Endodermal cell (in vitro differentiated cells): ENCODE data around the gene GPC6. TPM values are rescaled to one million over a fixed set of nuclear protein-coding genes. Genes with fewer than 3 reads are reported as not detected.
"Not testable (repeated sequence)": the region's sequence is repeated elsewhere in the genome, so short reads cannot be mapped to it uniquely, and the experiment has no call there.

Source experiments
- DNase-seq: peaks from one replicate; pipeline ENCODE4 v3.0.0-alpha.2; 2017
- H3K27ac ChIP-seq: 2 replicates; pipeline ENCODE4 v1.5.1; 2013; ENCODE audit warnings: mild to moderate bottlenecking, low read depth, low read length, moderate library complexity
- H3K27me3 ChIP-seq: 2 replicates; pipeline ENCODE4 v1.6.1; 2013; ENCODE audit warnings: mild to moderate bottlenecking, low read length, moderate library complexity; ENCODE audit not compliant: insufficient read depth, control insufficient read depth, poor library complexity, severe bottlenecking
- H3K36me3 ChIP-seq: 2 replicates; pipeline ENCODE4 v1.7.0; 2013; ENCODE audit warnings: mild to moderate bottlenecking, low read length, moderate library complexity; ENCODE audit not compliant: control insufficient read depth, insufficient read depth
- H3K4me1 ChIP-seq: one replicate; pipeline ENCODE4 v1.7.0; 2013; ENCODE audit warnings: low read length; ENCODE audit not compliant: control insufficient read depth, insufficient read depth
- H3K4me3 ChIP-seq: 2 replicates; pipeline ENCODE4 v1.5.1; 2013; ENCODE audit warnings: mild to moderate bottlenecking, low read length, moderate library complexity
- H3K9ac ChIP-seq: 2 replicates; pipeline ENCODE4 v1.6.1; 2013; ENCODE audit warnings: mild to moderate bottlenecking, low read length, moderate library complexity; ENCODE audit not compliant: poor library complexity, severe bottlenecking; ENCODE audit errors: extremely low read depth
- H3K9me3 ChIP-seq: 2 replicates; pipeline ENCODE4 v1.6.1; 2013; ENCODE audit warnings: mild to moderate bottlenecking, low read length, moderate library complexity; ENCODE audit not compliant: control insufficient read depth
- H3K27ac Mint-ChIP-seq: 2 replicates; pipeline ENCODE4 v1.8.0; 2020; ENCODE audit warnings: mixed read lengths
- H3K27me3 Mint-ChIP-seq: 2 replicates; pipeline ENCODE4 v1.8.0; 2021; ENCODE audit warnings: mild to moderate bottlenecking, mixed read lengths; ENCODE audit not compliant: insufficient read depth
- H3K36me3 Mint-ChIP-seq: 2 replicates; pipeline ENCODE4 v1.8.0; 2020; ENCODE audit warnings: low read depth, mixed read lengths
- H3K4me1 Mint-ChIP-seq: 2 replicates; pipeline ENCODE4 v1.8.0; 2020; ENCODE audit warnings: mixed read lengths
- H3K4me3 Mint-ChIP-seq: 2 replicates; pipeline ENCODE4 v1.8.0; 2020; ENCODE audit warnings: mild to moderate bottlenecking, moderate library complexity, mixed read lengths
- H3K9me3 Mint-ChIP-seq: 2 replicates; pipeline ENCODE4 v1.8.0; 2020; ENCODE audit warnings: mild to moderate bottlenecking, mixed read lengths
- CTCF ChIP-seq: fragments of 200-600 bp; sonication (generic); conservative IDR thresholded peaks from 2 replicates; pipeline ENCODE4 v1.5.0; 2021; ENCODE audit warnings: antibody characterized with exemption, mild to moderate bottlenecking
- WGBS, 2 experiments: methylation state at CpG; one replicate each; pipeline versions ENCODE4 v1.1.5 to v1.1.7; 2013; ENCODE audit warnings: missing lambda C conversion rate in 2 of 2, mixed read lengths in 1 of 2; ENCODE audit not compliant: insufficient coverage in 1 of 2, insufficient read length in 1 of 2; 5-methylcytosine and 5-hydroxymethylcytosine counted together
- total RNA-seq, 2 donors: library from RNA; stranded (reverse); fragmentation: NEBNext Ultra II Directional in 1 of 2; extraction: Animal tissue kit (Norgen Biotek cat#: 25700) in 1 of 2; gene quantifications; 2 replicates in 1 of 2; 3 replicates in 1 of 2; pipeline ENCODE4 v1.2.1, GENCODE V29; 2021

The GPC6 gene
- total RNA-seq, 2 donors from 2014 or later = 69.6 to 80.4 TPM

DNA sequence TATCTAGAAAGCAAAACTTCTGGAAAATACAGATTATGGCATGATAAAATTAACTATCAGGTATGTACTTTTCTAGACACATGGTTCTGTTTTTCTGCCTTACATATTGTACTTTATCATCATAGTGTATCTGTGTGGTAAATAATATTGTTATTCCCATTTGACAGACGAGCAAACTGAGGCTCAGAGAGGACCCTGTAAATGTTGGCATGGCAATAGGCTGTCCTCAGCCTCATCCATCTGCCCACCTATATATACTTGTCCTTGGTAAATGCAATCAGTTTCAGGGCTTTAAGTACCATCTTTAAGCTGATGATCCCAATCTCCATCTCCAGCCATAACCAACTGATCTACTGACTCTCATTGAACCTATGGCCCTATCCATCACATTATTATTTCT is 1074.9 kb downstream of the GPC6 start:
- Histone ChIP-seq H3K27ac (no peak overlapping the region), H3K27me3 (no peaks in the 10 kb centered on the region), H3K4me1 (peaks cover 36% of the 10 kb centered on the region), H3K4me3 (no peak overlapping the region), H3K36me3 (no peaks in the 10 kb centered on the region), H3K9ac (no peak overlapping the region), H3K9me3 (no peaks in the 10 kb centered on the region)
- H3K27ac Mint-ChIP-seq = no peak overlapping the region
- peaks cover 47% of the 10 kb centered on the region for H3K4me1 Mint-ChIP-seq
- peaks cover 2% of the 10 kb centered on the region for H3K9me3 Mint-ChIP-seq
- 90% methylated on average over 1 of the region's 1 CpG; no CpG with 5 or more reads in 1 of the 2 experiments for WGBS, 2 experiments
- H3K36me3 Mint-ChIP-seq = no peaks in the 10 kb centered on the region
- no peak for TF ChIP-seq CTCF
- no peak overlapping the region for H3K4me3 Mint-ChIP-seq
- H3K27me3 Mint-ChIP-seq = no peaks in the 10 kb centered on the region
- DNase-seq = no peak

- H3K27me3 Mint-ChIP-seq, H3K36me3 ChIP-seq, H3K9ac ChIP-seq, H3K27me3 ChIP-seq, H3K9me3 Mint-ChIP-seq, H3K9me3 ChIP-seq, H3K27ac ChIP-seq, H3K36me3 Mint-ChIP-seq, H3K4me3 ChIP-seq: not testable (repeated sequence)
- peak overlapping the region; percentile 87 for H3K27ac Mint-ChIP-seq
- WGBS, 2 experiments = 90 to 98% methylated on average over 12 to 20 of the region's 20 CpGs
- H3K4me1 Mint-ChIP-seq = peaks cover 36% of the 10 kb centered on the region
- H3K4me1 ChIP-seq = peaks cover 33% of the 10 kb centered on the region
- peak overlapping the region; percentile 24 for H3K4me3 Mint-ChIP-seq
- peak; percentile 59 for DNase-seq
Observed at GRCh38 chr13:94302847-94303565, 1076.4 kb downstream of the GPC6 start.

DNA sequence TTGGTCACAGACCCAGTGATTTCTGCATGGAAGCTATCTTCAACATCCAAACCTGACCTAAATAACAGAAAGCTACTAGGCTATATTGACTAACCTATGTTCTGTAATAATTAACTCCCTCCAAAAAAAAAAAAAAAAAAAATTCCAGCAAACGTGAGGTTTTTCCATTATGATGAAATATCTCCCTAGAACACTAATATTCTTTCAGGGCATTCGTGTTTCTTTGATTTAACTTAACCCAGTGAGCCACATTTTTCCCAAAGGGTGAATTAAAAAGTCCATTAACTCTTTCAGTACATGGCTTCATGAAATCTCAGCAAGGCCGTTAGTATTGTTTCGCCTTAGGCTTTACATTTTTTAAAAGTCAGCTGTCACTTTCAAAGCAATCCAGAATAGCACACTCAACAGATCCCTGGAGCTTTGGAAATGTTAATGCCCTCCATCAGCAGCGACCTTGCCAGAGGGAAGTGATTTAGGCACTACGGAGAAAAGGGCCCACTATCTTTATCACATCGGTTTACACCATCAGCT is 1077.1 kb downstream of the GPC6 start:
- no peak for DNase-seq
- no peaks in the 10 kb centered on the region for H3K36me3 ChIP-seq
- 19 to 33% methylated on average over 4 to 7 of the region's 7 CpGs for WGBS, 2 experiments
- H3K9me3 ChIP-seq = no peaks in the 10 kb centered on the region
- H3K9me3 Mint-ChIP-seq = peaks cover 2% of the 10 kb centered on the region
- no peak overlapping the region for H3K9ac ChIP-seq
- peak overlapping the region; percentile 24 for H3K4me3 Mint-ChIP-seq
- H3K27ac Mint-ChIP-seq = peak overlapping the region; percentile 87
- H3K27me3 Mint-ChIP-seq = no peaks in the 10 kb centered on the region
- no peak overlapping the region for H3K4me3 ChIP-seq
- no peaks in the 10 kb centered on the region for H3K36me3 Mint-ChIP-seq
- no peak for TF ChIP-seq CTCF
- H3K27ac ChIP-seq = no peak overlapping the region
- H3K4me1 ChIP-seq = peaks cover 26% of the 10 kb centered on the region
- peaks cover 29% of the 10 kb centered on the region for H3K4me1 Mint-ChIP-seq
- H3K27me3 ChIP-seq = no peaks in the 10 kb centered on the region
